Brain microvascular endothelial cell (primary cell): ENCODE results near the gene RELL1.
A peak's percentile ranks its signal among the peaks of the same experiment; 100 is the strongest.

ENCODE experiments used
- DNase-seq: peaks from one replicate; pipeline ENCODE4 v3.0.0-alpha.2; 2020
- H3K27ac ChIP-seq: fragments of 250-450 bp; sonication (Bioruptor Pico); 2 replicates; pipeline ENCODE4 v1.5.1; 2020; ENCODE audit warnings: mild to moderate bottlenecking, moderate library complexity
- H3K27me3 ChIP-seq: fragments of 250-450 bp; sonication (Bioruptor Pico); replicated peaks from 2 replicates; pipeline ENCODE4 v1.5.1; 2020; ENCODE audit warnings: mild to moderate bottlenecking
- H3K36me3 ChIP-seq: fragments of 250-450 bp; sonication (Bioruptor Pico); replicated peaks from 2 replicates; pipeline ENCODE4 v1.5.1; 2020; ENCODE audit warnings: mild to moderate bottlenecking
- H3K4me3 ChIP-seq: 2 replicates; pipeline ENCODE4 v1.5.1; 2011; ENCODE audit warnings: low read depth, mild to moderate bottlenecking, control low read depth, low read length, moderate library complexity
- in situ Hi-C: cut with HindIII; loops from 2 replicates; pipeline ENCODE4 v1.10.0; 2017; ENCODE audit warnings: low sequenced_read_pairs, low pct_ligation_motif_present
- TF ChIP-seq, protein P1 (sequence below): IDR thresholded peaks from 2 replicates; pipeline ENCODE4 v1.5.1; 2011; ENCODE audit warnings: low read depth, mild to moderate bottlenecking, moderate library complexity, low read length, control low read depth, inconsistent platforms; ENCODE audit errors: missing control alignments

Gene RELL1

GRCh38 chr4:37685161-37685822 is 884 bp downstream of the RELL1 start:
- Histone ChIP-seq H3K27me3 (no peaks in the 10 kb centered on the region), H3K27ac (peak overlapping the region; percentile 91), H3K36me3 (peaks cover 2% of the 10 kb centered on the region), H3K4me3 (peak overlapping the region; percentile 85)
- TF ChIP-seq, protein P1, sequence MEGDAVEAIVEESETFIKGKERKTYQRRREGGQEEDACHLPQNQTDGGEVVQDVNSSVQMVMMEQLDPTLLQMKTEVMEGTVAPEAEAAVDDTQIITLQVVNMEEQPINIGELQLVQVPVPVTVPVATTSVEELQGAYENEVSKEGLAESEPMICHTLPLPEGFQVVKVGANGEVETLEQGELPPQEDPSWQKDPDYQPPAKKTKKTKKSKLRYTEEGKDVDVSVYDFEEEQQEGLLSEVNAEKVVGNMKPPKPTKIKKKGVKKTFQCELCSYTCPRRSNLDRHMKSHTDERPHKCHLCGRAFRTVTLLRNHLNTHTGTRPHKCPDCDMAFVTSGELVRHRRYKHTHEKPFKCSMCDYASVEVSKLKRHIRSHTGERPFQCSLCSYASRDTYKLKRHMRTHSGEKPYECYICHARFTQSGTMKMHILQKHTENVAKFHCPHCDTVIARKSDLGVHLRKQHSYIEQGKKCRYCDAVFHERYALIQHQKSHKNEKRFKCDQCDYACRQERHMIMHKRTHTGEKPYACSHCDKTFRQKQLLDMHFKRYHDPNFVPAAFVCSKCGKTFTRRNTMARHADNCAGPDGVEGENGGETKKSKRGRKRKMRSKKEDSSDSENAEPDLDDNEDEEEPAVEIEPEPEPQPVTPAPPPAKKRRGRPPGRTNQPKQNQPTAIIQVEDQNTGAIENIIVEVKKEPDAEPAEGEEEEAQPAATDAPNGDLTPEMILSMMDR: no peak
- no peak for DNase-seq
- in situ Hi-C loops: no loop called here

GRCh38 chr4:37684154-37684553 is 2.0 kb downstream of the RELL1 start:
- Histone ChIP-seq H3K4me3 (no peak overlapping the region), H3K27me3 (no peaks in the 10 kb centered on the region), H3K27ac (no peak overlapping the region), H3K36me3 (peaks cover 2% of the 10 kb centered on the region)
- in situ Hi-C loops: no loop called here
- TF ChIP-seq, protein P1: no peak
- DNase-seq: no peak

- Histone ChIP-seq H3K36me3 (peaks cover 2% of the 10 kb centered on the region), H3K27ac (peak overlapping the region; percentile 44), H3K4me3 (no peak overlapping the region), H3K27me3 (no peaks in the 10 kb centered on the region)
- TF ChIP-seq, protein P1: peak; percentile 22
- DNase-seq: peak; percentile 29
- in situ Hi-C loops: no loop called here
These were observed 3.3 kb downstream of the RELL1 start for GRCh38 chr4:37682701-37683401.

DNA sequence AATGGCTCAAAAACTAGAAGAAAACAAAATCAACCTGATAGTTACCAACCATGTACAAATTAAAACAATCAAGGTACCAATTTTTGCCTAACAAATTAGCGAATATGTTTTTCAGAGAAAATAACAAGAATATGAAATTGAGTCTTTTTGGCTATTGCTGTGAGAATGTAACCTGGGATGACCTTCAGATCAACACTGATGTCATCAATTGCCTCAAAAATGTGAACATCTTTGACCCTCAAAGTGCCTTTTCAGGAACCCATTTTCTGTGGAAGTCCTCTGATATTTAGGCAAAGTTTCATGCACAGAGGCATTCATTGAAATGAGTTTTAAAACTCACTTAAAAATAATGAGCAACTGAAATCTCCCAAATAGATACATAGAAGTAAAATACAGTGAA is 6.1 kb downstream of the RELL1 start:
- in situ Hi-C loops: no loop called here
- H3K27ac ChIP-seq: no peak overlapping the region
- no peak for DNase-seq
- H3K36me3 ChIP-seq: no peaks in the 10 kb centered on the region
- no peaks in the 10 kb centered on the region for H3K27me3 ChIP-seq
- TF ChIP-seq, protein P1: no peak
- H3K4me3 ChIP-seq: no peak overlapping the region

GRCh38 chr4:37679301-37679700 is 6.9 kb downstream of the RELL1 start:
- in situ Hi-C loops: no loop called here
- no peak overlapping the region for H3K27ac ChIP-seq
- no peak overlapping the region for H3K4me3 ChIP-seq
- no peak for DNase-seq
- no peaks in the 10 kb centered on the region for H3K36me3 ChIP-seq
- no peaks in the 10 kb centered on the region for H3K27me3 ChIP-seq
- TF ChIP-seq, protein P1: no peak
